ENCODE results near the gene LRRC1. TPM values are rescaled to one million over a fixed set of nuclear protein-coding genes. Genes with fewer than 3 reads are reported as not detected.

Gene LRRC1
- total and polyA plus RNA-seq, 2 donors (not counting 1 experiment from before 2014, with no cell fraction given) = 3.4 to 8.9 TPM

- DNase-seq = no peak
- peaks cover 5% of the 10 kb centered on the region in 2 donors for H3K4me1 ChIP-seq (ENCODE audit: control insufficient read depth in 2 of 2, insufficient read depth in 2 of 2, low read length in 2 of 2)
- no peak overlapping the region for H3K4me3 ChIP-seq (ENCODE audit: control extremely low read depth in 1 of 5, extremely low read depth in 1 of 5, insufficient read depth in 1 of 5, low read depth in 2 of 5, low read length in 4 of 5)
- TF ChIP-seq CTCF (IDR thresholded peaks at IDR 0.05) = no peak
- no peak for TF ChIP-seq EZH2 (IDR thresholded peaks at IDR 0.05; ENCODE audit: borderline replicate concordance, insufficient read depth, low read depth, low read length, poor library complexity, severe bottlenecking)
- Mint-ChIP-seq H3K9me3 (ENCODE audit: insufficient read depth) (no peaks in the 10 kb centered on the region), H3K27ac (no peak overlapping the region), H3K27me3 (no peaks in the 10 kb centered on the region), H3K4me3 (no peak overlapping the region), H3K4me1 (peaks cover 33% of the 10 kb centered on the region)
- no peak for ATAC-seq (ENCODE audit: low read depth)
- WGBS (ENCODE audit: insufficient coverage) = no CpG with 5 or more reads among the region's 2 CpGs
- H3K27me3 ChIP-seq (replicated peaks in 1 of 4; ENCODE audit: control extremely low read depth in 1 of 4, control insufficient read depth in 3 of 4, insufficient read depth in 4 of 4, low read length in 3 of 4) = no peaks in the 10 kb centered on the region
- POLR2A ChIA-PET = no interaction called here
- H3K9me3 ChIP-seq (ENCODE audit: control extremely low read depth in 1 of 3, control insufficient read depth in 2 of 3, insufficient read depth in 1 of 3, low read length in 2 of 3) = no peaks in the 10 kb centered on the region
- intact Hi-C loops (cut with micrococcal nuclease) = no loop called here
- no peak overlapping the region for H3K4me2 ChIP-seq (replicated peaks; ENCODE audit: low read depth, low read length, poor library complexity, severe bottlenecking)
- CTCF ChIA-PET = no interaction called here
- H3K27ac ChIP-seq (ENCODE audit: low read length in 2 of 2) = no peak overlapping the region
- H3K36me3 ChIP-seq (replicated peaks in 1 of 2; ENCODE audit: control extremely low read depth in 1 of 2, control insufficient read depth in 1 of 2, extremely low read depth in 1 of 2, insufficient read depth in 2 of 2, low read length in 1 of 2) = no peaks in the 10 kb centered on the region
- H4K20me1 ChIP-seq (ENCODE audit: control insufficient read depth, insufficient read depth, low read length, poor library complexity, severe bottlenecking) = peaks cover 15% of the 10 kb centered on the region
- H3K79me2 ChIP-seq (ENCODE audit: control insufficient read depth, insufficient read depth, low read length) = peaks cover 25% of the 10 kb centered on the region
- H2AFZ ChIP-seq (ENCODE audit: insufficient read depth, low read depth, low read length, poor library complexity, severe bottlenecking) = no peak overlapping the region
- no peak overlapping the region for H3K9ac ChIP-seq (ENCODE audit: low read length)
These were observed 19.5 kb downstream of the LRRC1 start for GRCh38 chr6:53814353-53814752.

DNA sequence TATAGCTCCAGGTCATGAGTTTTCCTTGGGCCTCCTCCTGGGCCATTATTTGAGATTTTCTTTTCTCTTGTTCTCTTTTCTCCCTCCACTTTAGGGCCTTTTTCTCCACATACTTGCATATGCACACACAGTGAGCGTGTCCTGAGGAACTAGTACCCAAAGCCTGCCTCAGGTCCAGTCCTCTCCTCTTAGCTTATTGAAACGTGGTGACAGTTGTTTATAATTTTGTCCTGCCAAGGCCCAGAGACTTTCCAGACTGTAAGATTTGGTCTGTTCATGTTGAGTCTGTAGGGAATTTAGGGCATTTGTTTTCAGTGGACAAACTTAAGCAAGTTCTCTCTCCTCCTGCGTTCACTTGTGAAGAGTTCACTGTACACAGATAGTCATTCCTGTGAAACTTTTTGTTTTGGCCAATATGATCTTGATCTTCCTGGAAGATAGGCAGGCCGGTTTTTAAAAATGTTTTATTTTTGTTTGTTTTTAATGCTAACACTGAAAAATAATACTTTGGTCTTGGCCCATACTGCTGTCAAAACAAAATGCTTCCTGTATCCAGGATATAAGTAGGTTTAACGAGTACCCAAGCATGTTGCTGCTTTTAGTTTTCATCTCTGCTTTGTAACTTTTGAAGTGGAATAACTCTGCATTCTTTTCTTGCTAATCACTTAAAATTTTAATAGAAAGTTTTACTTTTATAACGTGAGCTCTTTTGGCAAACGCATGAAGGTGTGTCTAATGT lies 20.7 kb downstream of the LRRC1 start:
- peaks cover 33% of the 10 kb centered on the region for H3K4me1 Mint-ChIP-seq
- 80% methylated on average over 1 of the region's 7 CpGs for WGBS (ENCODE audit: insufficient coverage)
- no peak overlapping the region for H2AFZ ChIP-seq (ENCODE audit: insufficient read depth, low read depth, low read length, poor library complexity, severe bottlenecking)
- CTCF ChIA-PET = interaction anchor here (0.5 to 1.0 kb wide), 2 partner anchors 88 to 330 kb away, joined by 3 read pairs; no protein-coding TSS in a partner anchor
- no peaks in the 10 kb centered on the region for H3K9me3 ChIP-seq (ENCODE audit: control extremely low read depth in 1 of 3, control insufficient read depth in 2 of 3, insufficient read depth in 1 of 3, low read length in 2 of 3)
- peaks cover 15% of the 10 kb centered on the region for H4K20me1 ChIP-seq (ENCODE audit: control insufficient read depth, insufficient read depth, low read length, poor library complexity, severe bottlenecking)
- no peaks in the 10 kb centered on the region for H3K27me3 ChIP-seq (replicated peaks in 1 of 4; ENCODE audit: control extremely low read depth in 1 of 4, control insufficient read depth in 3 of 4, insufficient read depth in 4 of 4, low read length in 3 of 4)
- DNase-seq (no peak), ATAC-seq (ENCODE audit: low read depth) (no peak)
- no peak overlapping the region for H3K4me3 Mint-ChIP-seq
- no peak overlapping the region for H3K27ac ChIP-seq (ENCODE audit: low read length in 2 of 2)
- no peak overlapping the region for H3K9ac ChIP-seq (ENCODE audit: low read length)
- H3K79me2 ChIP-seq (ENCODE audit: control insufficient read depth, insufficient read depth, low read length) = peaks cover 24% of the 10 kb centered on the region
- H3K4me3 ChIP-seq (ENCODE audit: control extremely low read depth in 1 of 5, extremely low read depth in 1 of 5, insufficient read depth in 1 of 5, low read depth in 2 of 5, low read length in 4 of 5) = no peak overlapping the region
- no peaks in the 10 kb centered on the region for H3K27me3 Mint-ChIP-seq
- POLR2A ChIA-PET = no interaction called here
- no peaks in the 10 kb centered on the region for H3K9me3 Mint-ChIP-seq (ENCODE audit: insufficient read depth)
- TF ChIP-seq CTCF (IDR thresholded peaks at IDR 0.05) (no peak), EZH2 (IDR thresholded peaks at IDR 0.05; ENCODE audit: borderline replicate concordance, insufficient read depth, low read depth, low read length, poor library complexity, severe bottlenecking) (no peak)
- H3K36me3 ChIP-seq (replicated peaks in 1 of 2; ENCODE audit: control extremely low read depth in 1 of 2, control insufficient read depth in 1 of 2, extremely low read depth in 1 of 2, insufficient read depth in 2 of 2, low read length in 1 of 2) = no peaks in the 10 kb centered on the region
- H3K4me1 ChIP-seq (ENCODE audit: control insufficient read depth in 2 of 2, insufficient read depth in 2 of 2, low read length in 2 of 2) = peaks cover 5% of the 10 kb centered on the region in 2 donors
- no peak overlapping the region for H3K4me2 ChIP-seq (replicated peaks; ENCODE audit: low read depth, low read length, poor library complexity, severe bottlenecking)
- no peak overlapping the region for H3K27ac Mint-ChIP-seq
- intact Hi-C loops (cut with micrococcal nuclease) = no loop called here
